CD4-positive, alpha-beta memory T cell (primary cell): ENCODE results near the gene PLA2G15. TPM values are rescaled to one million over a fixed set of nuclear protein-coding genes. Genes with fewer than 3 reads are reported as not detected.

Experiments used
- CTCF ChIA-PET: fragments of 350-600 bp; sonication (Branson Sonifier 250); formaldehyde crosslinking; loops from one replicate; lab custom pipeline; 2021; ENCODE audit warnings: inconsistent platforms; ENCODE audit not compliant: partially characterized antibody; lab: Charles Lee
- POLR2A ChIA-PET: fragments of 350-600 bp; sonication (Branson Sonifier 250); formaldehyde crosslinking; loops from one replicate; lab custom pipeline; 2021; ENCODE audit not compliant: partially characterized antibody; lab: Charles Lee
- DNase-seq, 5 donors: peaks; one replicate each; pipeline versions ENCODE4 v3.0.0 to v3.0.0-alpha.2; 2020 to 2022; ENCODE audit warnings: mixed read lengths in 1 of 5
- H3K27ac ChIP-seq: one replicate; pipeline ENCODE4 v1.7.0; 2013; ENCODE audit warnings: low read depth, low read length
- H3K27me3 ChIP-seq: 2 replicates; pipeline ENCODE4 v1.7.0; 2013; ENCODE audit warnings: mild to moderate bottlenecking, low read length, moderate library complexity; ENCODE audit not compliant: insufficient read depth
- H3K36me3 ChIP-seq: 2 replicates; pipeline ENCODE4 v1.7.0; 2013; ENCODE audit warnings: mild to moderate bottlenecking, low read length, moderate library complexity; ENCODE audit not compliant: insufficient read depth
- H3K4me1 ChIP-seq: 2 replicates; pipeline ENCODE4 v1.7.0; 2013; ENCODE audit warnings: mild to moderate bottlenecking, low read length, moderate library complexity; ENCODE audit not compliant: insufficient read depth
- H3K4me3 ChIP-seq, 2 donors: one replicate each; pipeline ENCODE4 v1.7.0; 2013; ENCODE audit warnings: low read length in 2 of 2, mild to moderate bottlenecking in 1 of 2
- H3K9me3 ChIP-seq, 2 donors: one replicate each; pipeline ENCODE4 v1.7.0; 2013; ENCODE audit warnings: low read length in 2 of 2, control low read depth in 1 of 2; ENCODE audit not compliant: control insufficient read depth in 1 of 2
- H3K27ac Mint-ChIP-seq, 7 donors: one replicate each; pipeline ENCODE4 v1.8.0; 2020 to 2021; ENCODE audit warnings: mixed read lengths in 7 of 7, mild to moderate bottlenecking in 6 of 7, inconsistent platforms in 3 of 7, moderate library complexity in 3 of 7
- H3K27me3 Mint-ChIP-seq, 2 donors: one replicate each; pipeline ENCODE4 v1.8.0; 2020 to 2021; ENCODE audit warnings: mixed read lengths in 2 of 2
- H3K36me3 Mint-ChIP-seq, 2 donors: one replicate each; pipeline ENCODE4 v1.8.0; 2020 to 2021; ENCODE audit warnings: mixed read lengths in 2 of 2, inconsistent platforms in 1 of 2, mild to moderate bottlenecking in 1 of 2
- H3K4me1 Mint-ChIP-seq, 4 donors: one replicate each; pipeline ENCODE4 v1.8.0; 2020 to 2021; ENCODE audit warnings: mixed read lengths in 4 of 4, mild to moderate bottlenecking in 1 of 4
- H3K4me3 Mint-ChIP-seq, 8 donors: one replicate each; pipeline ENCODE4 v1.8.0; 2020 to 2021; ENCODE audit warnings: mixed read lengths in 8 of 8, mild to moderate bottlenecking in 7 of 8, moderate library complexity in 6 of 8, inconsistent platforms in 3 of 8
- H3K9me3 Mint-ChIP-seq, 8 donors: one replicate each; pipeline ENCODE4 v1.8.0; 2020 to 2021; ENCODE audit warnings: mixed read lengths in 8 of 8, mild to moderate bottlenecking in 5 of 8, inconsistent platforms in 3 of 8, moderate library complexity in 1 of 8
- intact Hi-C: fragments of 100-400 bp; cut with micrococcal nuclease; formaldehyde crosslinking; loops from one replicate; pipeline ENCODE4 v1.15.1; 2023
- polyA plus RNA-seq, 2 donors: library from polyadenylated mRNA; unstranded; fragments of 300-500 nt; fragmentation: Illumina TruSeq; gene quantifications; one replicate each; pipeline ENCODE4 v1.2.3, GENCODE V29; 2021
- total RNA-seq, 2 experiments: library from RNA; stranded (reverse); gene quantifications; one replicate each; pipeline ENCODE4 v1.2.3, GENCODE V29; 2021

The PLA2G15 gene
- total and polyA plus RNA-seq, 4 experiments from 2014 or later: 6.6 to 13.3 (median 11.4) TPM

GRCh38 chr16:68215302-68215701 lies 29.9 kb upstream of the PLA2G15 start:
- intact Hi-C loops: no loop called here
- H3K9me3 ChIP-seq: no peaks in the 10 kb centered on the region
- ChIA-PET POLR2A (no interaction called here), CTCF (no interaction called here)
- Mint-ChIP-seq H3K27ac (peak overlapping the region; percentile 1 to 83 (median 72)), H3K4me3 (no peak overlapping the region), H3K4me1 (peaks cover 21 to 45% (median 33%) of the 10 kb centered on the region in 4 donors), H3K36me3 (peaks cover 21 to 33% of the 10 kb centered on the region in 2 donors), H3K27me3 (no peaks in the 10 kb centered on the region), H3K9me3 (no peaks in the 10 kb centered on the region)
- no peak overlapping the region for H3K4me3 ChIP-seq
- H3K4me1 ChIP-seq: peaks cover 20% of the 10 kb centered on the region
- H3K36me3 ChIP-seq: peaks cover 12% of the 10 kb centered on the region
- H3K27ac ChIP-seq: no peak overlapping the region
- DNase-seq: no peak
- H3K27me3 ChIP-seq: no peaks in the 10 kb centered on the region

DNA sequence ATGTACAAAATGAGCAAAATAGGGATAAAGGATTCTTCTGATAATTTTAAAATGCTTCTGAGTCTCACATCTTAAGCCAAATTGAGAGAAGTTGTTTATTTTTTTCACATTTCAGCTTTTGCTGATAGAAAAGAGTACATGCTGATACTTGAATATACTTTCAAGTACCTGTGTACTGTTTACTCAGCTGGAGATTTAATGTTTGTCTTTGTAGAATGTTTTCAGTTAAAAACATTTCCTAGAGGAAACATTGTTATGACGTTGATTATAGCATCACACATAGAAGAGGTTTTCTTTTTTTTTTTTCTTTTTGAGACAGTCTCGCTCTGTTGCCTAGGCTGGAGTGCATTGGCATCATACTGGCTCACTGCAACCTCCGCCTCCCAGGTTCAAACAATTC lies 28.9 kb upstream of the PLA2G15 start:
- Histone ChIP-seq H3K27ac (no peak overlapping the region), H3K9me3 (no peaks in the 10 kb centered on the region), H3K4me3 (no peak overlapping the region), H3K4me1 (peaks cover 14% of the 10 kb centered on the region), H3K27me3 (no peaks in the 10 kb centered on the region), H3K36me3 (peaks cover 18% of the 10 kb centered on the region)
- Mint-ChIP-seq H3K4me3 (no peak overlapping the region), H3K27me3 (no peaks in the 10 kb centered on the region), H3K36me3 (peaks cover 21 to 36% of the 10 kb centered on the region in 2 donors), H3K4me1 (peaks cover 14 to 35% (median 26%) of the 10 kb centered on the region in 4 donors), H3K9me3 (no peaks in the 10 kb centered on the region), H3K27ac (peak overlapping the region in 6 of 7 donors; percentile 0 to 90 (median 70))
- CTCF ChIA-PET: interaction anchor here (1.3 to 2.0 kb wide), 2 partner anchors 12 to 333 kb away, joined by 3 to 4 read pairs; no protein-coding TSS in a partner anchor
- POLR2A ChIA-PET: interaction anchor here (2.0 kb wide), 1 partner anchor 10 kb away, joined by 7 read pairs; no protein-coding TSS in a partner anchor
- DNase-seq: no peak
- intact Hi-C loops: no loop called here

- Mint-ChIP-seq H3K27ac (peak overlapping the region in 5 of 7 donors; percentile 29 to 83 (median 75)), H3K4me3 (no peak overlapping the region), H3K27me3 (no peaks in the 10 kb centered on the region), H3K4me1 (peaks cover 5 to 23% (median 16%) of the 10 kb centered on the region in 4 donors), H3K9me3 (no peaks in the 10 kb centered on the region), H3K36me3 (peaks cover 24 to 47% of the 10 kb centered on the region in 2 donors)
- Histone ChIP-seq H3K4me3 (no peak overlapping the region), H3K4me1 (peaks cover 3% of the 10 kb centered on the region), H3K9me3 (no peaks in the 10 kb centered on the region), H3K27ac (no peak overlapping the region), H3K27me3 (no peaks in the 10 kb centered on the region), H3K36me3 (peaks cover 25% of the 10 kb centered on the region)
- ChIA-PET POLR2A (interaction anchor here (0.6 to 2.0 kb wide), 4 partner anchors 9 to 304 kb away, joined by 3 to 7 read pairs (median 4); no protein-coding TSS in a partner anchor), CTCF (interaction anchor here (0.7 to 2.0 kb wide), 4 partner anchors 11 to 1118 kb away, joined by 3 to 4 read pairs (median 4); no protein-coding TSS in a partner anchor)
- intact Hi-C loops: no loop called here
- DNase-seq: no peak
Measured at GRCh38 chr16:68217506-68217905, 27.7 kb upstream of the PLA2G15 start.

DNA sequence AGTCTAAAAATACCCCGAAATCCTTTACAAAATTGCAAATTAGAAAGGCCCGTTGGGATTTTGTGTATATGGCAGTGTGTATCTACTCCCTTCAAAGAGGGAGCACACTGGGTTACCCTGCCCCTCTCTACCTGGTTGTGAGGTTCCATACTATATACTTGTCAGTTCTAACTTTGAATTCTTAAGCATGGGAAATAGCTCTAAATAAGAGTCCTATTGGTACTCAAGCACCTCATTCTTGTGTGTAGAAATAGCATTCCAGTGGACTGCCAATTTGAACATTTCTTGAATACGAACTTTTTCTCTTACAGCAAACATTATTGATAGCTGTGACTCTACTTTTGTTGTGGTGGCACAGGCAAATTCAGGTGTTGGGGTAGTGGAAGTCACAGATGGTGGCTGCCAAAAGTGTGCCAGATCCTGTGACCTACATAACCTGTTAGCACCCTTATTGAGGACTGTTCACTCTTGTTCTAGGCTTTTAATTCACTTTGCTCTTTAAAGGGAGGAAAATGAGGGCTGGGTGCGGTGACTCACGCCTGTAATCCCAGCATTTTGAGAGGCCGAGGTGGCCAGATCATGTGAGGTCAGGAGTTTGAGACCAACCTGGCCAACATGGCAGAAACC lies 25.3 kb upstream of the PLA2G15 start:
- Mint-ChIP-seq H3K36me3 (peaks cover 25 to 47% of the 10 kb centered on the region in 2 donors), H3K4me3 (peak overlapping the region in 1 of 8 donors; percentile 15), H3K27ac (peak overlapping the region in 3 of 7 donors; percentile 55 to 87 (median 63)), H3K4me1 (peaks cover 8 to 20% (median 13%) of the 10 kb centered on the region in 4 donors), H3K9me3 (no peaks in the 10 kb centered on the region), H3K27me3 (no peaks in the 10 kb centered on the region)
- no peak overlapping the region for H3K4me3 ChIP-seq
- ChIA-PET CTCF (interaction anchor here (0.9 to 1.2 kb wide), 3 partner anchors 10 to 126 kb away, joined by 3 to 4 read pairs (median 3); no protein-coding TSS in a partner anchor), POLR2A (interaction anchor here (0.9 to 1.2 kb wide), 2 partner anchors 8 to 221 kb away, joined by 3 read pairs; partner anchors contain the start of gene DPEP2)
- H3K27ac ChIP-seq: no peak overlapping the region
- H3K4me1 ChIP-seq: peaks cover 3% of the 10 kb centered on the region
- H3K36me3 ChIP-seq: peaks cover 25% of the 10 kb centered on the region
- intact Hi-C loops: no loop called here
- DNase-seq: no peak
- no peaks in the 10 kb centered on the region for H3K9me3 ChIP-seq
- no peaks in the 10 kb centered on the region for H3K27me3 ChIP-seq

- Mint-ChIP-seq H3K9me3 (no peaks in the 10 kb centered on the region), H3K4me3 (no peak overlapping the region), H3K27me3 (no peaks in the 10 kb centered on the region), H3K36me3 (peaks cover 15 to 52% of the 10 kb centered on the region in 2 donors), H3K27ac (peak overlapping the region in 5 of 7 donors; percentile 43 to 68 (median 57)), H3K4me1 (peaks cover 15 to 39% (median 27%) of the 10 kb centered on the region in 4 donors)
- Histone ChIP-seq H3K4me3 (no peak overlapping the region), H3K27me3 (no peaks in the 10 kb centered on the region), H3K4me1 (peaks cover 24% of the 10 kb centered on the region), H3K27ac (no peak overlapping the region), H3K36me3 (peaks cover 21% of the 10 kb centered on the region), H3K9me3 (no peaks in the 10 kb centered on the region)
- intact Hi-C loops: no loop called here
- ChIA-PET POLR2A (interaction anchor here (0.7 kb wide), 1 partner anchor 15 kb away, joined by 4 read pairs; no protein-coding TSS in a partner anchor), CTCF (interaction anchor here (2.0 kb wide), 1 partner anchor 130 kb away, joined by 4 read pairs; no protein-coding TSS in a partner anchor)
- no peak for DNase-seq
Measured at GRCh38 chr16:68223072-68223471, 22.1 kb upstream of the PLA2G15 start.

DNA sequence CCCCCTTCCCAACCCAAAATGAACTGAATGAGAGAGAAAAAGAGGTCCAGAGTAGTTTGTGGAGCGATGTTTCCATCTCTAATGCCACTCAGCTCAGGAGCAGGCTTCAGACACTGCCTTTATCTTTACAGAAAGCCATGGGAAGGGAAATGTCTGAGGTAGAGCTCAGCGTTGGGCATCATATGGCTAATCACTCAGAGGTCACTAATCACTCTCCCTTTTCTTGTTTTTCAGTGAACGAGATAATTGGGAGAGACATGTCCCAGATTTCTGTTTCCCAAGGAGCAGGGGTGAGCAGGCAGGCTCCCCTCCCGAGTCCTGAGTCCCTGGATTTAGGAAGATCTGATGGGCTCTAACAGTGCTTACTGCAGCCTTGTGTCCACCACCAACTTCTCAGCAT lies 19.1 kb upstream of the PLA2G15 start:
- no peaks in the 10 kb centered on the region for H3K9me3 ChIP-seq
- Mint-ChIP-seq H3K4me1 (peaks cover 22 to 41% (median 31%) of the 10 kb centered on the region in 4 donors), H3K36me3 (peaks cover 5 to 54% of the 10 kb centered on the region in 2 donors), H3K4me3 (no peak overlapping the region), H3K27me3 (no peaks in the 10 kb centered on the region), H3K27ac (peak overlapping the region in 4 of 7 donors; percentile 12 to 86 (median 56)), H3K9me3 (no peaks in the 10 kb centered on the region)
- intact Hi-C loops: no loop called here
- H3K4me1 ChIP-seq: peaks cover 23% of the 10 kb centered on the region
- CTCF ChIA-PET: interaction anchor here (0.7 to 2.0 kb wide), 3 partner anchors 36 to 343 kb away, joined by 3 to 5 read pairs (median 4); no protein-coding TSS in a partner anchor
- no peaks in the 10 kb centered on the region for H3K27me3 ChIP-seq
- H3K4me3 ChIP-seq: no peak overlapping the region
- DNase-seq: no peak
- H3K36me3 ChIP-seq: peaks cover 27% of the 10 kb centered on the region
- H3K27ac ChIP-seq: no peak overlapping the region
- POLR2A ChIA-PET: interaction anchor here (1.6 to 3.0 kb wide), 2 partner anchors 9 to 10 kb away, joined by 7 to 17 read pairs; partner anchors contain the start of gene ESRP2
